NCI-H2107 treated with DMSO at 0.1 percent for 48 hours (cell line): ENCODE measurements around the gene CDC73.
"Not testable (repeated sequence)": the region's sequence is repeated elsewhere in the genome, so short reads cannot be mapped to it uniquely, and the experiment has no call there.

Experiments used
- DNase-seq: peaks from one replicate; lab custom pipeline; 2025; ENCODE audit not compliant: unreplicated experiment; lab: John Stamatoyannopoulos, UW

Gene CDC73

DNA sequence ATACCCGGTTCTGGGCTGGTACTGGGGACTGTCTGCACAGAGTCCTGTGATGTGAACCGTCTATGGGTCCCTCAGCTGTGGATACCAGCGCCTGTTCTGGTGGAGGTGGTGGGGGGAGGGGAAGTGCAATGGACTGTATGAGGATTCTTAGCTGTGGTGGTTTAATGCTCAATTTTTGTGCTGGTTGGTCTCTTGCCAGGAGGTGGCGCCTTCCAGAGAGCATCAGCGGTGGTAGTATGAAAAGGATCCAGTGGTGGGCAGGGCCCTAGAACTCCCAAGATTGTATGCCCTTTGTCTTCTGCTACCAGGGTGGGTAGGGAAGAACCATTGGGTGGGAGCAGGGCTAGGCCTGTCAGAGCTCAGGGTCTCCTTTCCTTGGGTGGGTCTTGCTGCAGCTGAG is 153.9 kb downstream of the CDC73 start:
- no peak for DNase-seq

DNA sequence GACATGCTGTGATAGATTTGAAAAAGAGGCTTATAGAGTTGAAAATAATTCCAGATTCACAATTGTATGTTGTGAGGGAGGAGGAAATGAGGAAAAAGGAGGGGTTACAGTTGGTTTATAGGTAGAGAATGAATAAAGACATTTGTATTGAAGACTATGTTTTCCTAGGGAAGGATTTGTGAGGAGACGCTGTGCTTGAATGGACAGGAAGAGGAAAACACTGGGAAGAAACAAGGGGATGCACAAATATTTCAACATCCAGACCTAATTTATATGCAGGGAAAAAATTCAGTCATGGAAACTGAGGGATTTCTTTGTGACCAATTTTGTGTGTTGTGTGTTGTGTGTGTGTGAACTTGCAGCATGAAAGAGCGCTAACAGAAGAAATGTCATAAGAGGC is 157.1 kb downstream of the CDC73 start:
- DNase-seq: no peak

DNA sequence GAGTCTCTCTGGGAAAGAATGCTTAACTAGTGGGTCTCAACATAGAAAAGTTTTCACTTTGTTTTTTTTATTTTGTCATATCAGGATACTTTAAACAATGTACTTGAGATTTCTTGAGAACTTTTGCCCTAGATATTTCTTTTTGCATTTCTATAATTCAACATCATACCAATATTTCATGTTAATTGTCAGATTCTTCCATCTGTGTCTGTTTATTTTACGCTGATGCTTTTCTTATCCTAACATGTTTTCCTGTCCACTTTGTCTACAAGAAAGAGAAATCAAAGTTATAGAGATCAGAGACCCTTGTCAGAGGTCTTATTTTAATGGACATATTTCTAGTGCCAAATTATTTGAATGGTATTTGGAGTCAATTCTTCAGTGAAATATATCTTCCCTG is 160.1 kb downstream of the CDC73 start:
- DNase-seq: no peak

DNA sequence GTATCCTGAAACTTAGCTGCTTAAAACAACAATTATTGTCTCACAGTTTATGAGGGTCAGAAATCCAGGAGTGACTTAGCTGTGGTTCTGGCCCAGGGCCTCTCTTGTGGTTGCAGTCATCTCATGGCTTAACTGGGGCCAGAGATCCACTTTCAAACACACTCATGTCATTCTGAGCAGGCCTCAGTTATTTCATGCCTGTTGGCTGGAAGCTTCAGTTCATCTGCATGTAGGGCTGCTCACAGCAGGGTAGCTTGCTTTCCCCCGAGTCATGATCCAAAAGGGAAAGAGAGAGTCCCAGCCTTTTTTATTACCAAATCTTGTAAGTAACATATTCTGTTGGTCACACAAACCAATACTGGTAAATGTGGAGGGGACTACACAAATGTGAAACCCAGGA is 161.2 kb downstream of the CDC73 start:
- DNase-seq: no peak

DNA sequence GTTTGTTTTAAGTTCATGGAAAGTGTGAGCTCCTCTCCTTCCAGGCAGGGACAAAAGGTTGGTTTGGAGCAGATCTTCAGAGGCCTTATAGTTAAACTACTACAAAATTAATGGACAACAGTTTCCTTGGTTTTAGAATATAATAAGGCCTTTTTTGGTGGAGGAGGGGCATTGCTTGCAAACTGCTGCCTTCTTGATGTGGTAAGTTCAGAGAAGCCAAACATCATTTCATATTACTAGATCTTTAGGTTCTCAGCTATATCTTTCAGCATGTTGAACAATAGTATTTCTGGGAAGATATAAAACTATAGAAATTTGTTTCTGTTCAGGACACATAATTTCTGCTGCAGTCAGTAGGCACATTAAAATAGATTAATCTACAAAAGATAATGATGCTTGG is 162.4 kb downstream of the CDC73 start:
- DNase-seq: no peak

DNA sequence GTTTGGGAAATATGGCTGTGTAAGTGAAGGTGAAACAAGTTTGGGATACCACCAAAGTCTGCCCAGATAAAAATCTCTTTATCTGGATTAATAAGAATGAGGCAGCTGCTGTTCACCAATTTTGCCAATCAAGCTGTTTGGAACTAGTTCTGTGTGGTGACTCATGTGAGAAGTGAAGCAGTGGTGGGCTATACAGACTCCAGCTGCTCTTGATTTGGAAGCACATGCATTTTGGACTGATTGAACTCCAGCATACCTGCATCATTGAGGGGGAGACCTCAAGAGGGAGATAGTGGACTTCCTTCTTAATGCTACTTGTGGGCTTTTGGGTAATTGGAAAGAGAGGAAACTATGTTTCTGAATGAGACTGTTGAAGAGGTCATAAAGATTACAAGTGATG is 163.8 kb downstream of the CDC73 start:
- no peak for DNase-seq

DNA sequence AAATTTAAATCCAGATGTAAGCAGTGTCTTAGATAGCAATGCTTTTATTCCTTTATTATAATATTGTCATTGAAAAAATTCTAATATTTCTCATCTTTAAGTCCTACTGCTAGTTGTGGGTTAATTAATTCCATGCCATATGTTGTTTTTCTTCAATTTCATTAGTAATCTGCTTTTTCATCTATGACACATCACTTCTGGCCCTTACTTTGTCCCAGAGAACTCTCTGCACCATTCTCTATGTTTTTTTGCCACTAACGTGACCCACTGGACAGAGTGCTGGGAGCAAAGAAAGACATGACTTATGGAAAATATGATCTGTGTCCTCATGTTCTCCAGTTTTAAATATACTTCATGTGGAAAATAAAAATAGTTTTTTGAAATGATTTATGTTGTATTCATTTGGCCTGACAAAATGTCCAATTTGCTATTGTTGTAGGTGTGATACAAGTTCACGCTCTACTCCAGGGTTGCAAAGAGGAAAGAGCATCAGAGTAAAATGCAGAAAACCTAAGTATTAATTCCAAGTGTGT is 166.8 kb downstream of the CDC73 start:
- not testable (repeated sequence) for DNase-seq

DNA sequence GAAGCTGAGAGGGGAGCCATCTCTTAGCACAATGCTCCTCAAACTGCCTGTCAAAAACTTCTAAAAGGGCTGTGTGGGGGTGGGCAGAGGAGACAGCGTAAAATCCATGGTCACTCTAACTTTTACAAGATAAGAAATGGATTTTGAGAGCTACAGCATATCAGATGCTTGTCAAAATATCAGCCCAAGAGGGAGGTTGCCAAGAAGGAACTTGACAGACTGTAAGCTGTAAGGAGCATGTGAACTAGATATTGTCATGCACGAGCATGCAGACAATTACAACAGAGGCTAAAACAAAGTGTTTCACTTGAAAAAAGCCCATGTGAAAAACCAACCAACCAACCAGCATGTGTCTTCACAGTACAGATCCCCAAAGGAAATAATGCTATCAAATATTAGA is 171.9 kb downstream of the CDC73 start:
- DNase-seq: no peak

DNA sequence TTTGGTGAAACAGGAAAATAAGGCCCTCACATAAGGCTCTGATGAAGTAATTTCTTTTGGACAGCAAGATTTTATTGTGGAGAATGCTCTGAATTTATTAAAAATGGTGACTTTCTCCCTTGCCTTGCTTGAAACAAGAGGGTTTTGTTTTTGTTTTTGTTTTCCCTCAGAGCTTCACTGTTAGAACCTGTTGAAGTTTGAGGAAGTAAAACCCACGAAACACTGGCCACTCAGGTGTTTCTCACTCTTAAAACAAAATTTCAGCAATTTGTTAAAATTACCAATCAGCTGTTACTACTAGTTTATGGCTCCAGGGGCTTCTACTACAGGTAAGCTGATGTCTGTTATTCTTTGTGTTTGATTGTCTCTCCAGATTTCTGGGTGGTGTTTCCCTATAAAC is 177.2 kb downstream of the CDC73 start:
- no peak for DNase-seq

DNA sequence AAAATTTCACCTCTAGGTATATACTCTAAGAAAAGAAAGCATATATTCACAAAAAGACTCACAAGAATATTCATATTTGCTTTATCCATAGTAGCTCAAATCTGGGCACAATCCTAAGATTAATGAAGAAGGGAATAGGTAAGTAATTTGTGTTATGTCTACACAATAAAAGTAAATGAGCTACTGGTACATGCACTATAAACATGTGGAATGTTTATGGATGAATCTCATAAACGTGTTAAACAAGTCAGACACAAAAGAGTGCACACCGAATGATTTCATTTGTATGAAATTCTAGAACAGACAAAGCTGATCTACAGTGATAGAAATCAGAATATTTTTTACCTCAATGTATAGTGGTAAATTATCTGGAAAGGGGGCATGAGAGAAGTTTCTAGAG is 179.9 kb downstream of the CDC73 start:
- DNase-seq: no peak

DNA sequence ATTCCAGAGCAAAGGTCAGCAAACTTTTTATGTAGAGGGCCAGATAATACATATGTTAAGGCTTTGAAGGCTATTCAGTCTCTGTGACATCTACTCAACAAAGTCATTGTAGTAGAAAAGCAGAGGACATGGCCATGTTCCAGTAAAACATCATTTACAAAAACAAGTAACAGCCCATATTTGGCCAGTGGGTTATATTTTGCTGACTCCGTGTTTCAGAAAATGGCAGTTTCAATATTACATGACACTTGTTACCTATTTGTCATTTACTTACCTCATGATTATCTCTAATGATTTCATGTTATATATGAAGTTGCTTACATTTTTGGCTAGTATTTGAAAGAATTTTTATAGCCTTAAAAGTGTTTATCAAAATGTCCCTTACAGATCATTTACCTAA is 182.0 kb downstream of the CDC73 start:
- no peak for DNase-seq
